CD1c-positive myeloid dendritic cell (primary cell): ENCODE results near the gene CD99.
"Not testable (repeated sequence)": the region's sequence is repeated elsewhere in the genome, so short reads cannot be mapped to it uniquely, and the experiment has no call there.

Experiments
- DNase-seq: peaks from one replicate; pipeline ENCODE4 v3.0.0-alpha.2; 2016; ENCODE audit errors: extremely low spot score

Gene CD99

DNA sequence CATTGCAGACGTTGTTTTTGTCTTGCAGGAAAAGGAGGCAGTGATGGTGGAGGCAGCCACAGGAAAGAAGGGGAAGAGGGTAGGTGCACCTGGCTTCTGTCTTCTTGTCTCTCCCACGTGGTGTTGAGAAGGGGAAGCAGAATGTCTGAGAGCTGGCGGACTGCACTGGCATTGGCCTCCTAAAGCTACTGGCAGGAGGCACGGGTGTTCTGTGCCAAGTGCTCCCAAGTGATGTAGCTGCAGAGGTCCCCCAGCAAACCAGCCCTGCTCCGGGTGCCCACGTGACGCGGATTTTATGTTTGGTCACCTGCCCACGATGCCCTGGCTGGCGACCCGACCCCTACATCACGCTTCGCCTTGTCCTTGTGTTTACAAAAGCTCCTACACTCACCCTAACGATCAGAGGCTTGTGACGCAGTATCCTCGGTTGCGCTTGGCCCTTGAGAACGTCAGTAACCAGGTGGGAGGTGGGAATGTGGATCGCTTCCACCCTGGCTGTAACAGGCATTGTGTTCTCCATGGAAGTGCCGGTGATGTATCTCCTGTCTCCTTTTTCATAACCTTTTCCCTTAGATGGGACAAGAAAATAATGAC is 32.3 kb downstream of the CD99 start:
- DNase-seq: no peak

DNA sequence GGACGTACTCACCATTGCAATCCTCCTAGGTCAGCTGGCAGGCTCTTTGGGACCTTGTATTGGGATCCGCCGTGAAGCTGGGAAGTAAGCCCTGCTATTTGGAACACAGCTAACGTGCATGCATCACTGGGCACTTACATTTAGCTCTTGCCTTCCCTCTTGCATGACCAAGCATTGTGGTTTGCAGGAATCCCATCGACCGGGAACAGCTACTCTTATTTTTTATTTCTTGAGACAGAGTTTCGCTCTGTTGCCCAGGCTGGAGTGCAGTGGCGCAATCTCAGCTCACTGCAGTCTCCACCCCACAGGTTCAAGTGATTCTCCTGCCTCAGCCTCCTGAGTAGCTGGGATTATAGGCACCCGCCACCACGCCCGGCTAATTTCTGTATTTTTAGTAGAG is 36.2 kb downstream of the CD99 start:
- DNase-seq: not testable (repeated sequence)

DNA sequence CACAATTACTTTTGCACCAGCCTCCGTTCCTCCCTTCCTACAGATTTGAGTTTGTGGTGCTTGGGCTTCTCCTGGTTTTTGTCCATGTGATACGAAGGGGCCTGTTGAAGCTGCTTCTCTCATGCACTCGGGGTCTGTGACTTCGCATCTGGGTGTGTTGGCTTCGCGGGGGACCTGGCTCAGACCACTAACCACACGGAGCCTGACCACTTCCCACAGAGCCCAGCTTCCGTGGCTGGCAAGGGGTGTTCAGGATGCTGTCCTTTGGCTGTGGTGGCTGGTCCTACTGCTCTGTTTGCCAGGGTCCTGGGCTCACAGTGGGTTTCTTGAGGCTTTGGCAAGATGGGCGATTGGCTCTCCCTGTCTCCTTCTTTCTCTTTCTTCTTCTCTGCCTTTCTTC is 41.0 kb downstream of the CD99 start:
- no peak for DNase-seq

DNA sequence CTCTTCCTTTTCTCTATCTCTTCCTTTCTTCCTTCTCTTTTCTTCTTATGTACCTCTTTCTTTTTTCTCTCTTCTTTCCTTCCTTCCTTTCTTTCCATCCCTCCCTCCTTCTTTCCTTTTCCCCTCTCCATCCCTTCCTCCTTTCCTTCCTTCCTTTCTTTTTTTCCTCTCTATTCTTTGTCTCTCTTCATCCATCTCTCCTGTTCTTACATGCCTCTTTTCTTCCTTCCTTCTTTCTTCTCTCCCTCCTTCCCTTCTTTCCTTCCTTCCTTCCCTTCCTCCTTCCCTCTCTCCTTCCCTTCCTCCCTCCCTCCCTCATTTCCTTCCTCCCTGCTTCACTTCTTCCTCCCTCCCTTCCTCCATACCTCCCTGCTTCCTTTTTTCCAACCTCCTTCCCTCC is 41.6 kb downstream of the CD99 start:
- no peak for DNase-seq

DNA sequence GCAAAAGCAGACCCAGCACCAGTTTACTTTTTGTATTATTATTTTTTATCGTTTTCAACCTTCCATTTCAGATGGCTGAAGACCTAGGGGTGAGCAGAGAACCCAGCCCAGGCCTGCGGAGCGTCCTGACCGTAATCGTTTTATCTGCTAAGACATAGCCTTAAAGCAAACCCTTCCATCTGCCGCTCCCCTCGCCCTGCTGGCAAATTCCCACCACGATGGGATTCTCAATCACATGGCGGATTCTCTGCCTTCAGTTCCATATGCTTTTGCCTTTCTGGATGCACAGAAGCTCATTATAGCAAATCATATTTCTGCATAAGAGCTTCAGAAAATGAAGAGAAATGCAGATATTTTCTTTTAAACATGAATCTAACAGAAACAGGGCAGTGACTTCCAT is 42.2 kb downstream of the CD99 start:
- DNase-seq: no peak

DNA sequence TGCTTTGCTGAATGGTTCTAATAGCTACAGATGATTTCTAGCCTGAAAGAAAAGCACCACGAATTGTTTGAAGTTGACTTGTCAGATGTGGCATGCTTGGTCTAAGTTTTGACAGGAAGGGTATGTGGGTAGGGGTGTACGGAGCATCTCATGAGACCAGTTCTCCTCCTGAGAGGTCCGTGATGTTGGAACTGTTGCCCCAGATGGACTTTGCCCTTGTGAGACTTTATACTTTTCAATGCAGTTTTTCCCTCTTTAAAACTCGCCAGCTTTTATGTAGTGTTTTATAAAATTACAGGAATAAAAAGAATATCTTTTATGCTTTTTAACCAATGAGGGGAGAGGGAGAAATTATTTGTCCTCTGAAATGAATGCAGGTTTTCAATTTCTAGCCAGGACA is 44.2 kb downstream of the CD99 start:
- no peak for DNase-seq

DNA sequence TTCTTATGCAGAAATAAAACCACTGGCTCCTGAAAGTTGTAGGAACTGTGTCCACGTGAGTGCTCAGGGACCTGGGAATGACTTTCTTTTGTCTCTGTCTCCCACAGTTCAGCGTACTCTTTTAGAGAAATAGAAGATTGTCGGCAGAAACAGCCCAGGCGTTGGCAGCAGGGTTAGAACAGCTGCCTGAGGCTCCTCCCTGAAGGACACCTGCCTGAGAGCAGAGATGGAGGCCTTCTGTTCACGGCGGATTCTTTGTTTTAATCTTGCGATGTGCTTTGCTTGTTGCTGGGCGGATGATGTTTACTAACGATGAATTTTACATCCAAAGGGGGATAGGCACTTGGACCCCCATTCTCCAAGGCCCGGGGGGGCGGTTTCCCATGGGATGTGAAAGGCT is 49.6 kb downstream of the CD99 start:
- DNase-seq: no peak

DNA sequence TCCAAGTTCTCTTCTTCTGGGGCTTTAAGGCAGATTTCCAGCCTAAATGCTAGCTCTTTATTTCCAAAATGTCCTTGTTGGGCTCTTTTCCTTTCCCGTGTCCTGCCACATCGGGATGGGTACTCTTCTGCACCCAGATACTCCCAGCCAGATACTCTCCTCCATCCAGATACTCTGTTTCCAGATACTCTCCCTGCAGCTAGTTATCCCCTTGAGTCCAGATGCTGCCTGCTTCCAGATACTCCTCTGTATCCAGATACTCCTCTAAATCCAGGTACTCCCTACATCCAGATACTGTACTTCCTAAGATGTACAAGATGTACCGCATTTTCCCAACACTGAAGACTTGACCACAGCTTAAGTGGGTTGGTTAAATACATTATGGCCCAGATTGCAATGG is 50.3 kb downstream of the CD99 start:
- DNase-seq: no peak

DNA sequence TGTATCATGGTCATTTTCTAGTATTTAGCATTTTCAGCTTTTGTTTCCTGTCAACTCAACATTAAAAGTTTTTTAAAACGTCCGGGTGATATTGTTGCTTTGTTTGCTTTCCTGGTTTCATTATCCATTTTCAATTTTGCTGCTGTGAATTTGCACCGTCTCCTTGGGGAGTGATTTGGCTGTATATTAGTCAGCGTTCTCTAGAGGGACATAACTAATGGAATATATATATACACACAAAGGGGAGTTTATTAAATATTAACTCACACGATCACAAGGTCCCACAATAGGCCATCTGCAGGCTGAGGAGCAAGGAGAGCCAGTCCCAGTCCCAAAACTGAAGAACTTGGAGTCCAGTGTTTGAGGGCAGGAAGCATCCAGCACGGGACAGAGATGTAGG is 55.2 kb downstream of the CD99 start:
- not testable (repeated sequence) for DNase-seq

DNA sequence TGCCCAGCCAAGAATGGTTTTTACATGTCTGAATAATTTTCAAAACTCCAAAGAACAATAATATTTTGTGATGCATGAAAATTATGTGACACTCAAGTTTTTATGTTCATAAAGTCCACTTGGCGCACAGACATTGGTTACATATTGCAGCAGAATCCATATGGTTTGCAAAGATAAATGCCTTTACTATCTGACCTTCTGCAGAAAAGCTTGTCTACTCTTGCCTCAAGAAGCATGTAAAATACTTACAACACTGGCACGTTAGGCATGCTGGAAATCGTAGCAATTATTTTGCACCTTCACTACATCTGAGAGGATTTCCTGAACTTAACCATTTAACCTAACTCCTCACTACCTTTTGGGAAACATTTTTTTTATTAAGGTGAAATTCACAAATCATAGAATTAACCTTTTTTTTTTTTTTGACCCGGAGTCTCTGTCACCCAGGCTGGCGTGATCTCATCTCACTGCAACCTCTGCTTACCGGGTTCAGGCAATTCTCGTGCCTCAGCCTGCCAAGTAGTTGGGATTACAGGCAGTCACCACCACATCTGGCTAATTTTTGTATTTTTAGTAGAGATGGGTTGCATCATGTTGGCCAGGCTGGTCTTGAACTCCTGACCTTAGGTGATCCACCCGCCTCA is 57.2 kb downstream of the CD99 start:
- no peak for DNase-seq

DNA sequence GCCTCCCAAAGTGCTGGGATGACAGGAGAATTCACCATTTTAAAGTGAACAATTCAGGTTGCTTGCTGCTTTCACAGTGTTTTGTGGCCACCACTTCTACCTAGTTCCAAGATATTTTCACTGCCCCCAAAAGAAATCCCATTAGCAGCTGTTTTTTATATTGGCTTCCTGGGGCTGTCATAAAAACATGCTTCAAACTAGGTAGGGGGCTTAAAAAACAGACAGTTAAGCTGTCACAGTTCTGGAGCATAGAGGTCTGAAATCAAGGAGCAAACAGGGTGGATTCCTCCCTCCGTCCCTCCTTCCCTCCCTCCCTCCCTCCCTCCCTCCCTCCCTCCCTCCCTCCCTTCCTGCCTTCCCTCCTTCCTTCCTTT is 57.7 kb downstream of the CD99 start:
- no peak for DNase-seq

DNA sequence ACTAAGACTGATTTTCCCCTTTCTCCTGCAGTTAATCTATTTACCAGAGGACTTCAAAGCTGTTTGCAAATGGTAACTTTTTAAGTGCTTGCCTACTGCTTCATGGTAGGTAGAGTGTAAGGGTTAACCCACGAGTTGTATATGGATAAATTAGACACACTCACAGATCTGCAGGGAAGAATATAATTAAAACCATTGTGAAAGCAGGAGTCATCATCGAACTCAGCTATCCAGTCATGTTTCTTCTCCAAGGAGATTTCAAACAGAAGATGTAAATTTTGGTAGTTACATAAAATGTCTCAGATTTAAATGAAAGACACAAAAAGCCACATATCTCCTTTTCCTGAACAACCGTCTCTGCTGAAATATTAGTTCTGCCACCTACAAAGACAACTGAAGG is 60.2 kb downstream of the CD99 start:
- no peak for DNase-seq

DNA sequence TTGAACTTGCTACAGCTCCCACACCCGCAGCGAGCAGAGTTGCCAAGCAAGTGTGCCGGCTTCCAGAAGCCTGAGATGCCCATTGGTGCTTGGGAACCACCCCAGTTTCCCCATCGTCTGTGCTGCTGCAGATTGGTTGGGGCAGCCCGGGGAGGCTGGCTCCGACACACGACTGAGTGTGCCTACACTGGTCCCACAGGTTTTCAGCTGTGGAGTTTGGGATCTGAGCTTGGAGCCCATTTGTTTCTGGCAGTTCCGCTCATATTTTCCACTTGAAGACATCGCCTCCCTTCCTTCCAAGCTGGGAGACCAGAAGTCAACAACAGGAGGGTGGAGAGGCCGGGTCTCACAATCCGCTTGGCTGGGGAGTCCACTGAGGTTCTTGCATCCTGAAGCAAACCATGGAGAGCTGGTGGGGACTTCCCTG is 60.8 kb downstream of the CD99 start, which contains the start of gene XG:
Gene XG, plus strand, starts transcription at position 167 of the 427 bp plus-strand sequence. Its CDS starts 235 bp downstream, at position 402.
- DNase-seq: not testable (repeated sequence)

DNA sequence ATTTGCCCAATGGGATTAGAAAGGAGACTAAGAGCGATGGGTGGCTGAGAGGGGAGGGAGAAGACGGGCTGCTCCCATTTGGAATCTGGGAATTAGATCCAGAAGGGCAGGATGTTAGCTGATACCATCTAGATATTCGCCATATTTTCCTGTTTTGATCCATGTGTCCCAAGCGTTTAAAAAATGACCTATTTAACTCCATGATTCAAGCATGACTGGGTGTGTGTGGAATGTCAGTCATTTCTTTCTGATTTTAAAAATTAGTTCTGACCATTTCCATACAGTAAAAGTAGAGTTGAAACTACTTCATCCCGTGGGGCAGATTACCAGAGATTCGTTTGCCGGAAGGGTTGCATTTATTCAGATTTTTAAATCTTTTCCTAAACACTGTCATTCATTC is 61.3 kb downstream of the CD99 start:
- not testable (repeated sequence) for DNase-seq

DNA sequence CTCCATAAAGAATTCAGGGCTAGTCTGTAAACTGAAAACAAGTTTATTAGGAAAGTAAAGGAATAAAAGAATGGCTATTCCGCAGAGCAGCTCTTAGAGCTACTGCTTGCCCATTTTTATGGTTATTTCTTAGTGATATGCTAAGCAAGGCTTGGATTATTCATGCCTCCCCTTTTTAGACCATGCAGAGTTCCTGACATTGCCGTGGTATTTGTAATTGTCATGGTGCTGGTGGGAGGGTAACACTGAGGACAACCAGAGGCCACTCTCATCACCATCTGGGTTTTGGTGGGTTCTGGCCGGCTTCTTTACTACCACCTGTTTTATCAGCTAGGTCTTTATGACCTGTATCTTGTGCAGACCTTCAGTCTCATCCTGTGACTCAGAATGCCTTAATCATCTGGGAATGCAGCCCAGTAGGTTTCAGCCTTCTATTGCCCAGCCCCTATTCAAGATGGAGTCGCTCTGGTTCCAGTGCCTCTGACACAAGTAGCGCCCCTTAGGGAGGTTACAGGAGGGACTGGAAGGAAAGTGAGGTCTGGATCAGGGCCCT is 64.1 kb downstream of the CD99 start:
- DNase-seq: not testable (repeated sequence)

DNA sequence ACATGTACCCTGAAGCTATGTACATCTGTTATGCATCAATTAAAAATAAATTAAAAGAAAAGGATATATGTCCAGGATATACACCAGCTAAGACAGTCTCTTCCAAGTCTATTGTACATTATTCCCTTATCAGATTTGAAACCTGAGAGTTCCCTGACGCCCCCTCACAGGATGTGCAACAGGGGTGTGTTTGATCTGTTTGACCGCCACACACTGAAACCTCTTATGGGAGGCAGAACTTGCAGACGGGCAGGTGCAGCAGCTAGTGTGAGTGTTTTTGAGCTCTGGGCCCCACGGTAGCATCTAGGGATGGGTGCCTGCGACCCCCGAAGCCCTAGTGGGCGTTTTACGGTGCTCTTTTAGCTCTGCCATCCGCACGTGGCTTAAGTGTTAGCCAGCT is 65.5 kb downstream of the CD99 start:
- no peak for DNase-seq

DNA sequence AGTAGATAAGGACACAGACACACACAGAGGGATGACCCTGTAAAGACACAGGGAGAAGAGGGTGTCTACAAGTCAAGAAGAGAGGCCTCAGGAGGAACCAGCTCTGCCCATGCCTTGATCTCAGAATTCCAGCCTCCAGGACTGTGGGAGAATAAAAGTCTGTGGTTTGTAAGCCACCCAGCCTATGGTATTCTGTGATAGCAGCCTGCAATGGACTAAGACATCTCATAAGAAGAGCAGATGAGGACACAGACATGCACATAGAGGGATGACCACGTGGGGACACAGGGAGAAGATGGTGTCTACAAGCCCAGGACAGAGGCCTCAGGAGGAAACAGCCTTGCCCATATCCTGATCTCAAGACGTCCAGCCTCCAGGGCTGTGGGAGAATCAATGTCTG is 70.2 kb downstream of the CD99 start:
- no peak for DNase-seq

DNA sequence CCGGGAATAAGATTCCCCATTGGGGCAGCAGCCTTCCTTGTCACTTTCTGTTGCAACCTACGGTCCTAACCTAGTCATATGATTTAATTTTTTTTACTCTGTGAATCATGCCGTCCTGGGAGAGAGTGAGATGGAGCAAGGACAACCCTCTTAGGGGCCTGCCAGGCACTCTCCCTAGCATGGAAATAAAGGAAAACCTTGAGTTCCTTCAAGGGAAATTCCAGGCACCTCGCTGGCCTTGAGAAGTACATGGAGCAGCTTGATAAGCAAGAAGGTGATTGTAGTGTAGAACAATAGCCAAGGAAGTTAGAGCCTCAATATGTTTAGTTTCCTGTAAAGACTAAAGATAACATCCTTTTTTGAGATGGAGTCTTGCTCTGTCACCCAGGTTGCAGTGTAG is 71.6 kb downstream of the CD99 start:
- DNase-seq: not testable (repeated sequence)

DNA sequence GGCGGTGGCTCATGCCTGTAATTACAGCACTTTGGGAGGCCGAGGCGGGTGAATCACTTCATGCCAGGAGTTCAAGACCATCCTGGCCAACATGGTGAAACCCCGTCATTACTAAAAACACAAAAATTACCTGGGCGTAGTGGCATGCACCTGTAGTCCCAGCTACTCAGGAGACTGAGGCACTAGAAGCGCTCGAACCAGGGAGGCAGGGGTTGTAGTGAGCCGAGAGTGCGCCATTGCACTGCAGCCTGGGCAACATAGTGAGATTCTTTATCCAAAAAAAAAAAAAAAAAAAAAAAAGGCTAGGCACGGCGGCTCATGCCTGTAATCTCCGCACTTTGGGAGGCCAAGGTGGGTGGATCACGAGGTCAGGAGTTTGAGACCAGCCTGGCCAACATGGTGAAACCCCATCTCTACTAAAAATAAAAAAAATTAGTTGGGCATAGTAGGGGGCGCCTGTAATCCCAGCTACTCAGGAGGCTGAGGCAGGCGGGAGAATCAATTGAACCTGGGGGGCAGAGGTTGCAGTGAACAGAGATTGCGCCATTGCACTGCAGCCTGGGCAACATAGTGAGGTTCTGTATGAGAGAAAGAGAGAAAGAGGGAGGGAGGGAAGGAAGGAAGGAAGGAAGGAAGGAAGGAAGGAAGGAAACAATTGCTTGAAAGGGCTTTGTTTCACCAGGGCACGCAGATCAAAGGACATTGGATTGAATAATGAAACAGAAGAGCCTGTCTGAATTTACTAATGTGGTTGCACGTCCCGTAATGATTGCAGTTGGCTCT is 73.9 kb downstream of the CD99 start:
- not testable (repeated sequence) for DNase-seq

DNA sequence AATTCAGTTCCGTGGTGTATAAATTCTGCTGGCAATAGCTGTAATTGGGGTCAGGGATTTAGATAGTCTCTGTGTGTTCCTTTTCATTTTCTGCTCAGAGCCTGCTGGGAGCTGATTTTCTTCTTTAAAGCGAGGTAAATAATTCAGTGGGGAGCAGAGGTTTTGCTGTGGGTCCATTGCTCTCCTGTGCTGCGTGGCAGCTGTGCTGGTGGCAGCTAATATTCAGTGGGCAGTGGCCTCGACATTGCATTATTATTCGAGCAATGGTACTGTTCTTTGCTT is 74.4 kb downstream of the CD99 start:
- DNase-seq: no peak

DNA sequence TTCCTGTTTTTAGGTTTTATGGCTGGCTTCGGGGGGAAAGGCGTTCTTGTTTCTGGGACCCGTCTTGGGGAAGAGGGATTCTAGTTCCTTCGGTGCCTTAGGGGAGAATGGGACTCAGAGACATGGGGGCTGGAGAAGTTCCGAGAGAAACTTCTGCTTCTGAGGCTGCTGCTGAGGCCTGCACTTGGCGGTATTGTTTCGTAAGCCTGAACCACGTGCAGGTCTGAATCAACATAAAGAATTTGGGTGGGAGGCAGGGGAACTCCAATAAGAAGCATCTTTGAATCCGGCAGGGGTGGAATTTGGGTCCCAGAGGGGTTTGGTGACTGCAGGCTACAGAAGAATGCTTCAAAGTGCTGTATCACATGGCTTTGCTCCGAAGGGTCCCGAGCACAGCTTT is 75.8 kb downstream of the CD99 start:
- DNase-seq: peak; percentile 80

DNA sequence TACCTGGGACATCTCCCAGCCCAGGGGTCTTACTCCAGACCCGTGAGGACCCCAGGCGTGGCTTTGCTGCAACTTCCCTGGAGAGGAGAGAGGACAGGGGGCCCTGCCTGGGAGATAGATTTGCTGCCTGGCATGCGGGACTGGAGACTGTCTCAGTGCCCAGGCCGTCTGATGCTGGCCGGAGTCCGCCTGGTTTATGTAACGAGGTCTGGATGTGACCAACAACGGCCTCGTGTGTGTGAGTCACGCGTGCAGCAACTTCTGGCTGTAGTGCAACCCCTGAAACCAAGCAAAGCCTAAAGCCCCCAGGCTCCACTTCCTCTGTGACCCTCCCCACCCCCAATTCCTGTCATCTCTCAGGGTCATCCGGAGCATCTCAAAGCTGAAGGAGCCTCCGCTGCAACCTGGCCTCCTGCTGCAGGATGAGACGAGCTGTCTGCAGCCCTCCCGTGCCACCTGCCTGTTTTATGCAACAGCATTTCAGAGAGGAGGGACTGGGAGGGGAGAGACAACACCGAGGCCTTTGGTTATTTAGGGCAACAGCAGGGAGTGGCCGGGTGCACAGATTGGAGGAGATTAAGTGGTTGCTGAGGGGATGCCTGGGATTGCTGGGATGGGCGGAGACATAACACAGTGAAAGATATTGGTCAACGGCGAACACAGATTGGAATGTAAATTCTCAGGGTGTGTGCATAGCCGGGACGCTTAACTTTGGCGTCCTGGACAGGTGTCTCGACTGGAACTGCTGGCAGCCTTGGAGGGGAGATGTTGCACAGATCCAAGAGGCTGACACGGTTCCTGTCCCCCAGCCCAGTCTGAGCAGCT is 76.7 kb downstream of the CD99 start:
- peak; percentile 69 for DNase-seq
